GM19463 (cell line): ENCODE data around the gene DNAJB4.

Source experiments
- ATAC-seq: cut with Tn5 transposase; IDR thresholded peaks from one replicate; pipeline ENCODE4 v1.9.1; 2021; ENCODE audit warnings: mild to moderate bottlenecking, moderate library complexity; ENCODE audit not compliant: unreplicated experiment

Gene DNAJB4

GRCh38 chr1:78036450-78036849 is 31.7 kb downstream of the DNAJB4 start:
- no peak for ATAC-seq

GRCh38 chr1:78038071-78038470 is 33.3 kb downstream of the DNAJB4 start:
- ATAC-seq, result no peak

GRCh38 chr1:78038491-78038939 is 33.8 kb downstream of the DNAJB4 start:
- ATAC-seq, result no peak

- no peak for ATAC-seq
Observed at GRCh38 chr1:78040484-78041089, 35.8 kb downstream of the DNAJB4 start.

GRCh38 chr1:78043436-78043835 is 38.7 kb downstream of the DNAJB4 start:
- ATAC-seq, result no peak

GRCh38 chr1:78044796-78045562 is 40.2 kb downstream of the DNAJB4 start:
- ATAC-seq, result no peak

- no peak for ATAC-seq
Observed at GRCh38 chr1:78045563-78045925, 40.8 kb downstream of the DNAJB4 start.

GRCh38 chr1:78045926-78046778 is 41.4 kb downstream of the DNAJB4 start, which contains the start of gene GIPC2:
TSS of gene GIPC2 (plus strand) at chr1:78045966. CDS start at chr1:78046095, 129 bp downstream.
- ATAC-seq, result peak; percentile 50

- ATAC-seq, result no peak
Observed at GRCh38 chr1:78047106-78047505, 42.4 kb downstream of the DNAJB4 start.

GRCh38 chr1:78047631-78048030 is 42.9 kb downstream of the DNAJB4 start:
- no peak for ATAC-seq

GRCh38 chr1:78048446-78048845 is 43.7 kb downstream of the DNAJB4 start:
- no peak for ATAC-seq

GRCh38 chr1:78049396-78049795 is 44.7 kb downstream of the DNAJB4 start:
- ATAC-seq, result no peak

GRCh38 chr1:78051005-78051404 is 46.3 kb downstream of the DNAJB4 start:
- ATAC-seq, result no peak

GRCh38 chr1:78052685-78053405 is 48.1 kb downstream of the DNAJB4 start:
- ATAC-seq, result no peak

- no peak for ATAC-seq
Observed at GRCh38 chr1:78053498-78053897, 48.8 kb downstream of the DNAJB4 start.

GRCh38 chr1:78054559-78054958 is 49.8 kb downstream of the DNAJB4 start:
- ATAC-seq, result no peak

- ATAC-seq, result no peak
Observed at GRCh38 chr1:78054972-78055371, 50.2 kb downstream of the DNAJB4 start.

- no peak for ATAC-seq
Observed at GRCh38 chr1:78055565-78056132, 50.9 kb downstream of the DNAJB4 start.

GRCh38 chr1:78058670-78059069 is 53.9 kb downstream of the DNAJB4 start:
- no peak for ATAC-seq

GRCh38 chr1:78060857-78061563 is 56.3 kb downstream of the DNAJB4 start:
- ATAC-seq, result peak; percentile 86
